Astrocyte of the spinal cord (primary cell): Measurements from ENCODE around the gene CHRNA4.

Source experiments
- DNase-seq: peaks from one replicate; pipeline ENCODE4 v3.0.0; 2011; ENCODE audit warnings: low read depth, low spot score
- H3K4me3 ChIP-seq: 2 replicates; pipeline ENCODE4 v1.5.1; 2011; ENCODE audit warnings: low read depth, mild to moderate bottlenecking, low read length, moderate library complexity
- CTCF ChIP-seq: IDR thresholded peaks from 2 replicates; pipeline ENCODE4 v1.5.1; 2012; ENCODE audit warnings: low read depth, mild to moderate bottlenecking, low read length, inconsistent platforms
- in situ Hi-C: cut with HindIII; loops from 2 replicates; pipeline ENCODE4 v1.10.0; 2017; ENCODE audit warnings: low sequenced_read_pairs

CHRNA4 gene

GRCh38 chr20:63347081-63347741 lies 13.9 kb downstream of the CHRNA4 start:
- no peak for TF ChIP-seq CTCF
- no peak for DNase-seq
- H3K4me3 ChIP-seq: no peak overlapping the region
- in situ Hi-C loops: no loop called here

GRCh38 chr20:63346131-63347080 lies 14.7 kb downstream of the CHRNA4 start:
- no peak overlapping the region for H3K4me3 ChIP-seq
- TF ChIP-seq CTCF: no peak
- in situ Hi-C loops: no loop called here
- DNase-seq: no peak

- in situ Hi-C loops: no loop called here
- TF ChIP-seq CTCF: no peak
- DNase-seq: no peak
- no peak overlapping the region for H3K4me3 ChIP-seq
Observed at GRCh38 chr20:63345328-63346100, 15.6 kb downstream of the CHRNA4 start.

- DNase-seq: no peak
- TF ChIP-seq CTCF: no peak
- no peak overlapping the region for H3K4me3 ChIP-seq
- in situ Hi-C loops: no loop called here
Observed at GRCh38 chr20:63344616-63345327, 16.4 kb downstream of the CHRNA4 start.

- in situ Hi-C loops: no loop called here
- H3K4me3 ChIP-seq: no peak overlapping the region
- no peak for DNase-seq
- TF ChIP-seq CTCF: no peak
Observed at GRCh38 chr20:63343460-63344445, 17.4 kb downstream of the CHRNA4 start.
